ENCODE results near the gene GRPEL1. TPM values are rescaled to one million over a fixed set of nuclear protein-coding genes. Genes with fewer than 3 reads are reported as not detected.

GRPEL1 gene
- polyA plus RNA-seq, 1 of the 3 experiments (the other 2 are of a cell fraction): 29.8 TPM

DNA sequence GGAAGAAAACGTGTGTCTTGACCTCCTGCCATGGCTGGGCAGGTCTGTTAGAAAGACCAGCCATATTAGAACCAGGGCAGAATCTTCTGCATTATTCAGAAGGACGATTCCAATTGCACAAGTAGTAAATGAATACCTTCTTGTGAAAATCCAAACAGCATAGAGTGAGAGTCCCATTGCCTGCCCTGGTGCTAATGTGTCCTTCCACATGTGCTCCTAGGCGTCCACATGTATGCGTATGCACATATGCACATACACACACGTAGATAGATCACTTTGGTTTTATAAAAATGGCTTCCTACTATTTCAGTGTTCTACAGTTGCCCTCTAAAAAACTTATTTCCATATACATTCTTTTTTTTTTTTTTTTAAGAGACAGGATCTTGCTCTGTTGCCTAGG, 10.2 kb upstream of the GRPEL1 start:
- H3K27ac ChIP-seq (ENCODE audit: low read depth in 2 of 2, low read length in 1 of 2): no peak overlapping the region
- TF ChIP-seq POLR2AphosphoS5 (IDR thresholded peaks at IDR 0.05; ENCODE audit: low read depth, low read length) (no peak), FOXM1 (IDR thresholded peaks at IDR 0.05; ENCODE audit: low read depth) (no peak), PBX3 (IDR thresholded peaks at IDR 0.05) (no peak), EP300 (IDR thresholded peaks at IDR 0.05; ENCODE audit: borderline replicate concordance in 1 of 2, low read depth in 1 of 2, low read length in 1 of 2) (no peak), RXRA (IDR thresholded peaks at IDR 0.05; ENCODE audit: borderline replicate concordance, low read depth) (no peak)
- H3K27me3 ChIP-seq (ENCODE audit: insufficient read depth): no peaks in the 10 kb centered on the region
- no peak overlapping the region for H3K4me3 ChIP-seq (ENCODE audit: low read depth in 2 of 2, low read length in 1 of 2)
- H3K4me1 ChIP-seq (ENCODE audit: control insufficient read depth in 1 of 2, insufficient read depth in 2 of 2, low read depth in 1 of 2, low read length in 1 of 2): peaks cover 0 to 4% of the 10 kb centered on the region in 2 experiments; a peak in 1 of 4 replicates
- H3K9ac ChIP-seq: no peak overlapping the region
- no peaks in the 10 kb centered on the region for H3K9me2 ChIP-seq
- no peaks in the 10 kb centered on the region for H3K79me2 ChIP-seq (ENCODE audit: insufficient read depth)
- H2AFZ ChIP-seq (ENCODE audit: low read depth): no peak overlapping the region
- DNase-seq: no peak
- 64% methylated on average over 5 of the region's 5 CpGs for WGBS (ENCODE audit: low lambda C conversion rate)
- no peaks in the 10 kb centered on the region for H4K20me1 ChIP-seq (ENCODE audit: insufficient read depth)
- H3K4me2 ChIP-seq: no peak overlapping the region
- H3F3A ChIP-seq (replicated peaks; ENCODE audit: insufficient read depth): no peaks in the 10 kb centered on the region
- POLR2A ChIA-PET: no interaction called here
- H3K9me3 ChIP-seq: 0 out of 2 replicates have a peak, but pooled peaks cover 6% of the 10 kb centered on the region
- CTCF ChIA-PET: interaction anchor here (1.1 to 1.4 kb wide), 2 partner anchors 24 to 35 kb away, joined by 3 to 5 read pairs; partner anchors contain the start of gene TADA2B
- no peaks in the 10 kb centered on the region for H3K36me3 ChIP-seq (replicated peaks in 1 of 2; ENCODE audit: control insufficient read depth in 1 of 2, insufficient read depth in 2 of 2, low read length in 1 of 2)

GRCh38 chr4:7077371-7077770, 9.5 kb upstream of the GRPEL1 start:
- Histone ChIP-seq H3K9ac (no peak overlapping the region), H3K4me3 (ENCODE audit: low read depth in 2 of 2, low read length in 1 of 2) (no peak overlapping the region), H3K27me3 (ENCODE audit: insufficient read depth) (no peaks in the 10 kb centered on the region), H2AFZ (ENCODE audit: low read depth) (no peak overlapping the region), H3K36me3 (replicated peaks in 1 of 2; ENCODE audit: control insufficient read depth in 1 of 2, insufficient read depth in 2 of 2, low read length in 1 of 2) (no peaks in the 10 kb centered on the region), H3K9me2 (no peaks in the 10 kb centered on the region), H3K79me2 (ENCODE audit: insufficient read depth) (no peaks in the 10 kb centered on the region), H3K4me1 (ENCODE audit: control insufficient read depth in 1 of 2, insufficient read depth in 2 of 2, low read depth in 1 of 2, low read length in 1 of 2) (peaks cover 0 to 4% of the 10 kb centered on the region in 2 experiments; a peak in 1 of 4 replicates), H4K20me1 (ENCODE audit: insufficient read depth) (no peaks in the 10 kb centered on the region), H3K4me2 (no peak overlapping the region), H3K27ac (ENCODE audit: low read depth in 2 of 2, low read length in 1 of 2) (no peak overlapping the region), H3F3A (replicated peaks; ENCODE audit: insufficient read depth) (no peaks in the 10 kb centered on the region), H3K9me3 (0 out of 2 replicates have a peak, but pooled peaks cover 6% of the 10 kb centered on the region)
- POLR2A ChIA-PET: no interaction called here
- 76% methylated on average over 6 of the region's 12 CpGs for WGBS (ENCODE audit: low lambda C conversion rate)
- DNase-seq: no peak
- TF ChIP-seq YY1 (IDR thresholded peaks at IDR 0.05; ENCODE audit: low read depth): no peak
- no peak for TF ChIP-seq TCF12 (IDR thresholded peaks at IDR 0.05)
- no peak for TF ChIP-seq JUND (IDR thresholded peaks at IDR 0.05)
- CTCF ChIA-PET: interaction anchor here (0.6 to 1.4 kb wide), 4 partner anchors 25 to 328 kb away, joined by 3 to 5 read pairs (median 3); partner anchors contain the start of gene TADA2B

GRCh38 chr4:7076696-7077082, 8.8 kb upstream of the GRPEL1 start:
- 94% methylated on average over 4 of the region's 6 CpGs for WGBS (ENCODE audit: low lambda C conversion rate)
- no peak for DNase-seq
- H3K4me3 ChIP-seq (ENCODE audit: low read depth in 2 of 2, low read length in 1 of 2): no peak overlapping the region
- ChIA-PET CTCF (interaction anchor here (0.8 to 1.4 kb wide), 3 partner anchors 25 to 356 kb away, joined by 3 to 5 read pairs (median 3); no protein-coding TSS in a partner anchor), POLR2A (no interaction called here)
- no peak overlapping the region for H3K9ac ChIP-seq
- H3K9me2 ChIP-seq: no peaks in the 10 kb centered on the region
- no peak overlapping the region for H3K27ac ChIP-seq (ENCODE audit: low read depth in 2 of 2, low read length in 1 of 2)
- H4K20me1 ChIP-seq (ENCODE audit: insufficient read depth): no peaks in the 10 kb centered on the region
- H3K4me2 ChIP-seq: no peak overlapping the region
- no peaks in the 10 kb centered on the region for H3F3A ChIP-seq (replicated peaks; ENCODE audit: insufficient read depth)
- H3K4me1 ChIP-seq (ENCODE audit: control insufficient read depth in 1 of 2, insufficient read depth in 2 of 2, low read depth in 1 of 2, low read length in 1 of 2): peaks cover 0 to 4% of the 10 kb centered on the region in 2 experiments; a peak in 1 of 4 replicates
- 0 out of 2 replicates have a peak, but pooled peaks cover 6% of the 10 kb centered on the region for H3K9me3 ChIP-seq
- H3K27me3 ChIP-seq (ENCODE audit: insufficient read depth): no peaks in the 10 kb centered on the region
- no peak overlapping the region for H2AFZ ChIP-seq (ENCODE audit: low read depth)
- no peaks in the 10 kb centered on the region for H3K36me3 ChIP-seq (replicated peaks in 1 of 2; ENCODE audit: control insufficient read depth in 1 of 2, insufficient read depth in 2 of 2, low read length in 1 of 2)
- H3K79me2 ChIP-seq (ENCODE audit: insufficient read depth): no peaks in the 10 kb centered on the region
- TF ChIP-seq FOXM1 (IDR thresholded peaks at IDR 0.05; ENCODE audit: low read depth) (no peak), NFIC (IDR thresholded peaks at IDR 0.05; ENCODE audit: borderline replicate concordance) (no peak), TAF1 (IDR thresholded peaks at IDR 0.05; ENCODE audit: borderline replicate concordance, low read depth, low read length) (no peak), JUND (IDR thresholded peaks at IDR 0.05) (no peak), MEF2A (IDR thresholded peaks at IDR 0.05; ENCODE audit: borderline replicate concordance, low read depth) (no peak), PBX3 (IDR thresholded peaks at IDR 0.05) (no peak), CHD2 (IDR thresholded peaks at IDR 0.05; ENCODE audit: low read length, partially characterized antibody) (no peak), MXI1 (IDR thresholded peaks at IDR 0.05; ENCODE audit: low read depth, low read length) (no peak)
- TF ChIP-seq, protein P1, sequence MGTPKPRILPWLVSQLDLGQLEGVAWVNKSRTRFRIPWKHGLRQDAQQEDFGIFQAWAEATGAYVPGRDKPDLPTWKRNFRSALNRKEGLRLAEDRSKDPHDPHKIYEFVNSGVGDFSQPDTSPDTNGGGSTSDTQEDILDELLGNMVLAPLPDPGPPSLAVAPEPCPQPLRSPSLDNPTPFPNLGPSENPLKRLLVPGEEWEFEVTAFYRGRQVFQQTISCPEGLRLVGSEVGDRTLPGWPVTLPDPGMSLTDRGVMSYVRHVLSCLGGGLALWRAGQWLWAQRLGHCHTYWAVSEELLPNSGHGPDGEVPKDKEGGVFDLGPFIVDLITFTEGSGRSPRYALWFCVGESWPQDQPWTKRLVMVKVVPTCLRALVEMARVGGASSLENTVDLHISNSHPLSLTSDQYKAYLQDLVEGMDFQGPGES (IDR thresholded peaks at IDR 0.05; ENCODE audit: low read depth, low read length): no peak
- TF ChIP-seq, protein P2, sequence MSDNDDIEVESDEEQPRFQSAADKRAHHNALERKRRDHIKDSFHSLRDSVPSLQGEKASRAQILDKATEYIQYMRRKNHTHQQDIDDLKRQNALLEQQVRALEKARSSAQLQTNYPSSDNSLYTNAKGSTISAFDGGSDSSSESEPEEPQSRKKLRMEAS (IDR thresholded peaks at IDR 0.05; ENCODE audit: low read depth): no peak
- TF ChIP-seq, protein P3, sequence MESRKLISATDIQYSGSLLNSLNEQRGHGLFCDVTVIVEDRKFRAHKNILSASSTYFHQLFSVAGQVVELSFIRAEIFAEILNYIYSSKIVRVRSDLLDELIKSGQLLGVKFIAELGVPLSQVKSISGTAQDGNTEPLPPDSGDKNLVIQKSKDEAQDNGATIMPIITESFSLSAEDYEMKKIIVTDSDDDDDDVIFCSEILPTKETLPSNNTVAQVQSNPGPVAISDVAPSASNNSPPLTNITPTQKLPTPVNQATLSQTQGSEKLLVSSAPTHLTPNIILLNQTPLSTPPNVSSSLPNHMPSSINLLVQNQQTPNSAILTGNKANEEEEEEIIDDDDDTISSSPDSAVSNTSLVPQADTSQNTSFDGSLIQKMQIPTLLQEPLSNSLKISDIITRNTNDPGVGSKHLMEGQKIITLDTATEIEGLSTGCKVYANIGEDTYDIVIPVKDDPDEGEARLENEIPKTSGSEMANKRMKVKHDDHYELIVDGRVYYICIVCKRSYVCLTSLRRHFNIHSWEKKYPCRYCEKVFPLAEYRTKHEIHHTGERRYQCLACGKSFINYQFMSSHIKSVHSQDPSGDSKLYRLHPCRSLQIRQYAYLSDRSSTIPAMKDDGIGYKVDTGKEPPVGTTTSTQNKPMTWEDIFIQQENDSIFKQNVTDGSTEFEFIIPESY (IDR thresholded peaks at IDR 0.05; ENCODE audit: borderline replicate concordance, low read depth): no peak

All from SK-N-SH (cell line).